Mesenchymal stem cell (in vitro differentiated cells and primary cell): ENCODE measurements around the gene POLK.

Experiments
- DNase-seq: peaks from one replicate; pipeline ENCODE4 v3.0.0-alpha.2; 2013
- H2AFZ ChIP-seq: one replicate; pipeline ENCODE4 v1.6.1; 2013; ENCODE audit warnings: low read depth, mild to moderate bottlenecking, control low read depth, inconsistent platforms, low read length, moderate library complexity
- H2AK5ac ChIP-seq: 2 replicates; pipeline ENCODE4 v1.6.1; 2013; ENCODE audit warnings: low read length, moderate library complexity, mild to moderate bottlenecking, inconsistent platforms; ENCODE audit not compliant: severe bottlenecking
- H2BK120ac ChIP-seq: one replicate; pipeline ENCODE4 v1.6.1; 2013; ENCODE audit warnings: low read depth, mild to moderate bottlenecking, inconsistent platforms, low read length, moderate library complexity
- H2BK12ac ChIP-seq, 2 experiments: one replicate each; pipeline ENCODE4 v1.6.1; 2013; ENCODE audit warnings: inconsistent platforms in 2 of 2, low read length in 2 of 2, mild to moderate bottlenecking in 2 of 2, moderate library complexity in 2 of 2, control low read depth in 1 of 2
- H2BK15ac ChIP-seq: one replicate; pipeline ENCODE4 v1.6.1; 2013; ENCODE audit warnings: mild to moderate bottlenecking, low read depth, inconsistent platforms; ENCODE audit not compliant: poor library complexity, severe bottlenecking
- H2BK5ac ChIP-seq: 2 replicates; pipeline ENCODE4 v1.6.1; 2013; ENCODE audit warnings: low read depth, mild to moderate bottlenecking, low read length, control low read depth, inconsistent platforms; ENCODE audit not compliant: poor library complexity, severe bottlenecking
- H3K14ac ChIP-seq, 2 experiments: one replicate each; pipeline ENCODE4 v1.6.1; 2013; ENCODE audit warnings: inconsistent platforms in 2 of 2, low read length in 2 of 2, control low read depth in 1 of 2, mild to moderate bottlenecking in 1 of 2, moderate library complexity in 1 of 2
- H3K18ac ChIP-seq, 2 experiments: one replicate each; pipeline ENCODE4 v1.6.1; 2013; ENCODE audit warnings: inconsistent platforms in 2 of 2, low read length in 2 of 2, control low read depth in 1 of 2, low read depth in 1 of 2, mild to moderate bottlenecking in 1 of 2
- H3K23ac ChIP-seq, 2 experiments: one replicate each; pipeline ENCODE4 v1.6.1; 2013; ENCODE audit warnings: inconsistent platforms in 2 of 2, low read length in 2 of 2, mild to moderate bottlenecking in 2 of 2, moderate library complexity in 2 of 2, control low read depth in 1 of 2
- H3K27ac ChIP-seq: 2 replicates; pipeline ENCODE4 v1.5.1; 2013; ENCODE audit warnings: mild to moderate bottlenecking, moderate library complexity, low read length, control low read depth, inconsistent platforms; ENCODE audit not compliant: poor library complexity, severe bottlenecking
- H3K27me3 ChIP-seq, 2 experiments: 2 replicates each; pipeline versions ENCODE4 v1.6.1 to v1.7.0; 2013; ENCODE audit warnings: low read length in 2 of 2, mild to moderate bottlenecking in 2 of 2, moderate library complexity in 2 of 2, control low read depth in 1 of 2, inconsistent platforms in 1 of 2; ENCODE audit not compliant: control insufficient read depth in 1 of 2, insufficient read depth in 1 of 2
- H3K36me3 ChIP-seq, 2 experiments: 2 replicates each; pipeline versions ENCODE4 v1.6.1 to v1.7.0; 2013; ENCODE audit warnings: low read length in 2 of 2, control low read depth in 1 of 2, inconsistent platforms in 1 of 2, low read depth in 1 of 2, mild to moderate bottlenecking in 1 of 2; ENCODE audit not compliant: insufficient read depth in 2 of 2, control insufficient read depth in 1 of 2
- H3K4ac ChIP-seq, 2 experiments: one replicate each; pipeline ENCODE4 v1.6.1; 2013; ENCODE audit warnings: inconsistent platforms in 2 of 2, low read length in 2 of 2, mild to moderate bottlenecking in 2 of 2, moderate library complexity in 2 of 2, control low read depth in 1 of 2, low read depth in 1 of 2
- H3K4me1 ChIP-seq: 2 replicates; pipeline ENCODE4 v1.6.1; 2013; ENCODE audit warnings: low read depth, low read length, control low read depth; ENCODE audit not compliant: control insufficient read depth, insufficient read depth
- H3K4me2 ChIP-seq: 2 replicates; pipeline ENCODE4 v1.6.1; 2013; ENCODE audit warnings: low read length, mild to moderate bottlenecking, inconsistent platforms; ENCODE audit not compliant: poor library complexity, severe bottlenecking
- H3K4me3 ChIP-seq, 2 experiments: 2 replicates each; pipeline versions ENCODE4 v1.5.1 to v1.7.0; 2013; ENCODE audit warnings: low read length in 2 of 2, mild to moderate bottlenecking in 2 of 2, control low read depth in 1 of 2, low read depth in 1 of 2; ENCODE audit not compliant: insufficient read depth in 1 of 2
- H3K79me1 ChIP-seq: replicated peaks from 2 replicates; pipeline ENCODE4 v1.6.1; 2013; ENCODE audit warnings: mild to moderate bottlenecking, control low read depth, low read length, inconsistent platforms; ENCODE audit not compliant: poor library complexity, severe bottlenecking
- H3K9ac ChIP-seq: 2 replicates; pipeline ENCODE4 v1.7.0; 2013; ENCODE audit warnings: mild to moderate bottlenecking, low read length, moderate library complexity
- H3K9me3 ChIP-seq: 2 replicates; pipeline ENCODE4 v1.7.0; 2013; ENCODE audit warnings: mild to moderate bottlenecking, low read length; ENCODE audit not compliant: control insufficient read depth
- H4K8ac ChIP-seq: one replicate; pipeline ENCODE4 v1.6.1; 2013; ENCODE audit warnings: inconsistent platforms, mild to moderate bottlenecking, low read length, moderate library complexity
- H4K91ac ChIP-seq: one replicate; pipeline ENCODE4 v1.6.1; 2013; ENCODE audit warnings: mild to moderate bottlenecking, low read length, inconsistent platforms
- WGBS: methylation state at CpG from one replicate; pipeline ENCODE4 v1.1.7; 2013; ENCODE audit warnings: mixed read lengths; 5-methylcytosine and 5-hydroxymethylcytosine counted together

POLK gene

GRCh38 chr5:75584641-75585040, 73.0 kb downstream of the POLK start:
- Histone ChIP-seq H3K4me3 (no peak overlapping the region), H4K91ac (no peak overlapping the region), H2BK5ac (no peak overlapping the region)

GRCh38 chr5:75588666-75589065, 77.0 kb downstream of the POLK start:
- no peak overlapping the region for H2AFZ ChIP-seq
- H3K23ac ChIP-seq = no peak overlapping the region
- H3K9ac ChIP-seq = no peak overlapping the region
- H3K14ac ChIP-seq = no peak overlapping the region
- no peak overlapping the region for H2BK5ac ChIP-seq
- no peak overlapping the region for H3K4ac ChIP-seq
- no peaks in the 10 kb centered on the region for H3K27me3 ChIP-seq
- H4K8ac ChIP-seq = no peak overlapping the region
- no peaks in the 10 kb centered on the region for H3K9me3 ChIP-seq
- H2BK12ac ChIP-seq = no peak overlapping the region
- no peak overlapping the region for H3K4me3 ChIP-seq
- H2BK120ac ChIP-seq = no peak overlapping the region
- 76% methylated on average over 3 of the region's 3 CpGs for WGBS
- H3K36me3 ChIP-seq = peaks cover 8 to 63% of the 10 kb centered on the region in 2 experiments
- H4K91ac ChIP-seq = no peak overlapping the region
- H3K27ac ChIP-seq = no peak overlapping the region
- H3K4me1 ChIP-seq = no peaks in the 10 kb centered on the region
- peaks cover 4% of the 10 kb centered on the region for H3K79me1 ChIP-seq
- no peak overlapping the region for H2BK15ac ChIP-seq
- no peak overlapping the region for H3K18ac ChIP-seq
- no peak for DNase-seq
- H3K4me2 ChIP-seq = no peak overlapping the region
- no peak overlapping the region for H2AK5ac ChIP-seq

More at GRCh38 chr5:75584641-75585040, 73.0 kb downstream of the POLK start:
- Histone ChIP-seq H2BK15ac (no peak overlapping the region), H3K4me1 (no peaks in the 10 kb centered on the region), H3K9ac (no peak overlapping the region), H3K27me3 (no peaks in the 10 kb centered on the region), H3K36me3 (peaks cover 3 to 56% of the 10 kb centered on the region in 2 experiments), H2AK5ac (no peak overlapping the region), H2AFZ (no peak overlapping the region), H3K4ac (no peak overlapping the region), H3K79me1 (peaks cover 5% of the 10 kb centered on the region), H3K18ac (no peak overlapping the region), H3K23ac (no peak overlapping the region), H3K14ac (no peak overlapping the region), H3K4me2 (no peak overlapping the region), H3K9me3 (no peaks in the 10 kb centered on the region), H3K27ac (no peak overlapping the region), H4K8ac (no peak overlapping the region), H2BK120ac (no peak overlapping the region), H2BK12ac (no peak overlapping the region)
- peak; percentile 15 for DNase-seq
- no CpG with 5 or more reads among the region's 2 CpGs for WGBS

GRCh38 chr5:75600535-75600934, 88.8 kb downstream of the POLK start:
- Histone ChIP-seq H3K9me3 (no peaks in the 10 kb centered on the region), H2BK5ac (no peak overlapping the region)

GRCh38 chr5:75601567-75601966, 89.9 kb downstream of the POLK start:
- peak overlapping the region in 1 of 2 experiments; percentile 90 for H2BK12ac ChIP-seq

More at GRCh38 chr5:75600535-75600934, 88.8 kb downstream of the POLK start:
- Histone ChIP-seq H3K14ac (no peak overlapping the region), H2AFZ (no peak overlapping the region), H3K4me3 (no peak overlapping the region), H2BK15ac (no peak overlapping the region), H3K27me3 (no peaks in the 10 kb centered on the region), H4K8ac (no peak overlapping the region), H2BK12ac (no peak overlapping the region), H2BK120ac (no peak overlapping the region), H3K23ac (no peak overlapping the region), H3K27ac (no peak overlapping the region), H4K91ac (no peak overlapping the region), H3K18ac (no peak overlapping the region), H2AK5ac (no peak overlapping the region), H3K9ac (no peak overlapping the region), H3K79me1 (peaks cover 4% of the 10 kb centered on the region), H3K4ac (no peak overlapping the region), H3K4me2 (no peak overlapping the region), H3K4me1 (peaks cover 2% of the 10 kb centered on the region), H3K36me3 (peaks cover 0 to 67% of the 10 kb centered on the region in 2 experiments)
- DNase-seq = no peak

More at GRCh38 chr5:75601567-75601966, 89.9 kb downstream of the POLK start:
- Histone ChIP-seq H2BK5ac (no peak overlapping the region), H2BK120ac (no peak overlapping the region), H3K9me3 (no peaks in the 10 kb centered on the region), H3K18ac (peak overlapping the region in 1 of 2 experiments; percentile 87), H3K4me2 (no peak overlapping the region), H2AFZ (no peak overlapping the region), H3K79me1 (peaks cover 4% of the 10 kb centered on the region), H3K4me3 (no peak overlapping the region), H3K36me3 (peaks cover 0 to 58% of the 10 kb centered on the region in 2 experiments), H3K9ac (no peak overlapping the region), H3K14ac (peak overlapping the region in 1 of 2 experiments; percentile 75), H3K27me3 (no peaks in the 10 kb centered on the region), H4K91ac (no peak overlapping the region), H2BK15ac (no peak overlapping the region), H3K4ac (peak overlapping the region in 1 of 2 experiments; percentile 67), H4K8ac (no peak overlapping the region), H2AK5ac (no peak overlapping the region), H3K23ac (no peak overlapping the region), H3K27ac (no peak overlapping the region), H3K4me1 (peaks cover 2% of the 10 kb centered on the region)
- peak; percentile 69 for DNase-seq
- 95% methylated on average over 1 of the region's 1 CpG for WGBS
